ENCODE results near the gene SLC25A25. TPM values are rescaled to one million over a fixed set of nuclear protein-coding genes. Genes with fewer than 3 reads are reported as not detected.

Gene SLC25A25
- total and polyA plus RNA-seq, 10 of the 15 experiments (the other 5 are each of a cell fraction or from before 2014, with no cell fraction given) = 0.04 to 17.1 (median 12.4) TPM; not detected in 1

DNA sequence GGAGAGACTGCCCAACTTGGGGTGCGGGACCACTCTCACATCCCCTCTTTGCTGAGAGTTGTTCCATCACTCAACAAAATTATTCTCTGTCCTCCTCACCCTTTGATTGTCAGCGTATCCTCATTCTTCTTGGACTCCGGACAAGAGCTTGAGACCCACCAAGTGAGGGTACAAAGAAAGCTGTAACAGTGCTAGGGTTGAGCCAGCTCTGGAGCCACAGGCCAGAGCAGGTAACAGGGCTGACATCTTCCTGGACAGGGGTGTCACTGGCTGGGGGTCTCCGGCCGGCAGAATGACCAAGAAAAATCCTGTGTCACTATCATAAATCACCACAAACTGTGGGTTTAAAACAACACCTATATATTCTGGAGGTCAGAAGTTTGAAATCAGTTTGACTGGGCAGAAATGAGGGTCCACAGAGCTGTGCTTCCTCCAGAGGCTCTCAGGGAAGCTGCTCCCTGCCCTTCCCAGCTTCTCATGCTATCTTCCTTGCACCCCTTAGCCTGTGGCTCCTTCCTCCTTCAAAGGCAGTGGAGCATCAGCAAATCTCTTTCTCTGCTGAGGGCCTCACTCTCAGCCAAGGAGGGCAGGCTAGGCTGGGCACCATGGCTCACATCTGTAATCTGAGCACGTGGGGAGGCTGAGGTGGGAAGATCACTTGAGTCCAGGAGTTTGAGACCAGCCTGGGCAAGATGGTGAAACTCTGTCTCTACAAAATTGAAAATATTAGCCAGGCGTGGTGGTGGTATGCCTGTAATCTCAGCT, 87.9 kb downstream of the SLC25A25 start (continued):
- TF ChIP-seq, protein P1, sequence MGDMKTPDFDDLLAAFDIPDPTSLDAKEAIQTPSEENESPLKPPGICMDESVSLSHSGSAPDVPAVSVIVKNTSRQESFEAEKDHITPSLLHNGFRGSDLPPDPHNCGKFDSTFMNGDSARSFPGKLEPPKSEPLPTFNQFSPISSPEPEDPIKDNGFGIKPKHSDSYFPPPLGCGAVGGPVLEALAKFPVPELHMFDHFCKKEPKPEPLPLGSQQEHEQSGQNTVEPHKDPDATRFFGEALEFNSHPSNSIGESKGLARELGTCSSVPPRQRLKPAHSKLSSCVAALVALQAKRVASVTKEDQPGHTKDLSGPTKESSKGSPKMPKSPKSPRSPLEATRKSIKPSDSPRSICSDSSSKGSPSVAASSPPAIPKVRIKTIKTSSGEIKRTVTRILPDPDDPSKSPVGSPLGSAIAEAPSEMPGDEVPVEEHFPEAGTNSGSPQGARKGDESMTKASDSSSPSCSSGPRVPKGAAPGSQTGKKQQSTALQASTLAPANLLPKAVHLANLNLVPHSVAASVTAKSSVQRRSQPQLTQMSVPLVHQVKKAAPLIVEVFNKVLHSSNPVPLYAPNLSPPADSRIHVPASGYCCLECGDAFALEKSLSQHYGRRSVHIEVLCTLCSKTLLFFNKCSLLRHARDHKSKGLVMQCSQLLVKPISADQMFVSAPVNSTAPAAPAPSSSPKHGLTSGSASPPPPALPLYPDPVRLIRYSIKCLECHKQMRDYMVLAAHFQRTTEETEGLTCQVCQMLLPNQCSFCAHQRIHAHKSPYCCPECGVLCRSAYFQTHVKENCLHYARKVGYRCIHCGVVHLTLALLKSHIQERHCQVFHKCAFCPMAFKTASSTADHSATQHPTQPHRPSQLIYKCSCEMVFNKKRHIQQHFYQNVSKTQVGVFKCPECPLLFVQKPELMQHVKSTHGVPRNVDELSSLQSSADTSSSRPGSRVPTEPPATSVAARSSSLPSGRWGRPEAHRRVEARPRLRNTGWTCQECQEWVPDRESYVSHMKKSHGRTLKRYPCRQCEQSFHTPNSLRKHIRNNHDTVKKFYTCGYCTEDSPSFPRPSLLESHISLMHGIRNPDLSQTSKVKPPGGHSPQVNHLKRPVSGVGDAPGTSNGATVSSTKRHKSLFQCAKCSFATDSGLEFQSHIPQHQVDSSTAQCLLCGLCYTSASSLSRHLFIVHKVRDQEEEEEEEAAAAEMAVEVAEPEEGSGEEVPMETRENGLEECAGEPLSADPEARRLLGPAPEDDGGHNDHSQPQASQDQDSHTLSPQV (IDR thresholded peaks at IDR 0.05) = no peak
- TF ChIP-seq, protein P2, sequence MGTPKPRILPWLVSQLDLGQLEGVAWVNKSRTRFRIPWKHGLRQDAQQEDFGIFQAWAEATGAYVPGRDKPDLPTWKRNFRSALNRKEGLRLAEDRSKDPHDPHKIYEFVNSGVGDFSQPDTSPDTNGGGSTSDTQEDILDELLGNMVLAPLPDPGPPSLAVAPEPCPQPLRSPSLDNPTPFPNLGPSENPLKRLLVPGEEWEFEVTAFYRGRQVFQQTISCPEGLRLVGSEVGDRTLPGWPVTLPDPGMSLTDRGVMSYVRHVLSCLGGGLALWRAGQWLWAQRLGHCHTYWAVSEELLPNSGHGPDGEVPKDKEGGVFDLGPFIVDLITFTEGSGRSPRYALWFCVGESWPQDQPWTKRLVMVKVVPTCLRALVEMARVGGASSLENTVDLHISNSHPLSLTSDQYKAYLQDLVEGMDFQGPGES (IDR thresholded peaks at IDR 0.05) = no peak
- TF ChIP-seq EZH2 (IDR thresholded peaks at IDR 0.05; ENCODE audit: borderline replicate concordance, control insufficient read depth, low read depth, low read length) (no peak), HDAC2 (IDR thresholded peaks at IDR 0.05) (no peak), FOS (IDR thresholded peaks at IDR 0.05; ENCODE audit: borderline replicate concordance, extremely low read depth, insufficient read length) (no peak), LARP7 (IDR thresholded peaks at IDR 0.05) (no peak), KDM1A (IDR thresholded peaks at IDR 0.05; ENCODE audit: borderline replicate concordance) (no peak), RCOR1 (conservative IDR thresholded peaks at IDR 0.05; ENCODE audit: low read depth, low read length) (no peak), FOXM1 (IDR thresholded peaks at IDR 0.05; ENCODE audit: low read depth, low read length) (no peak)
- TF ChIP-seq, protein P3, sequence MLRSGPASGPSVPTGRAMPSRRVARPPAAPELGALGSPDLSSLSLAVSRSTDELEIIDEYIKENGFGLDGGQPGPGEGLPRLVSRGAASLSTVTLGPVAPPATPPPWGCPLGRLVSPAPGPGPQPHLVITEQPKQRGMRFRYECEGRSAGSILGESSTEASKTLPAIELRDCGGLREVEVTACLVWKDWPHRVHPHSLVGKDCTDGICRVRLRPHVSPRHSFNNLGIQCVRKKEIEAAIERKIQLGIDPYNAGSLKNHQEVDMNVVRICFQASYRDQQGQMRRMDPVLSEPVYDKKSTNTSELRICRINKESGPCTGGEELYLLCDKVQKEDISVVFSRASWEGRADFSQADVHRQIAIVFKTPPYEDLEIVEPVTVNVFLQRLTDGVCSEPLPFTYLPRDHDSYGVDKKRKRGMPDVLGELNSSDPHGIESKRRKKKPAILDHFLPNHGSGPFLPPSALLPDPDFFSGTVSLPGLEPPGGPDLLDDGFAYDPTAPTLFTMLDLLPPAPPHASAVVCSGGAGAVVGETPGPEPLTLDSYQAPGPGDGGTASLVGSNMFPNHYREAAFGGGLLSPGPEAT (IDR thresholded peaks at IDR 0.05; ENCODE audit: low read depth) = no peak
- TF ChIP-seq, protein P4, sequence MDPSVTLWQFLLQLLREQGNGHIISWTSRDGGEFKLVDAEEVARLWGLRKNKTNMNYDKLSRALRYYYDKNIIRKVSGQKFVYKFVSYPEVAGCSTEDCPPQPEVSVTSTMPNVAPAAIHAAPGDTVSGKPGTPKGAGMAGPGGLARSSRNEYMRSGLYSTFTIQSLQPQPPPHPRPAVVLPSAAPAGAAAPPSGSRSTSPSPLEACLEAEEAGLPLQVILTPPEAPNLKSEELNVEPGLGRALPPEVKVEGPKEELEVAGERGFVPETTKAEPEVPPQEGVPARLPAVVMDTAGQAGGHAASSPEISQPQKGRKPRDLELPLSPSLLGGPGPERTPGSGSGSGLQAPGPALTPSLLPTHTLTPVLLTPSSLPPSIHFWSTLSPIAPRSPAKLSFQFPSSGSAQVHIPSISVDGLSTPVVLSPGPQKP (IDR thresholded peaks at IDR 0.05; ENCODE audit: low read depth, low read length) = no peak
- TF ChIP-seq, protein P5, sequence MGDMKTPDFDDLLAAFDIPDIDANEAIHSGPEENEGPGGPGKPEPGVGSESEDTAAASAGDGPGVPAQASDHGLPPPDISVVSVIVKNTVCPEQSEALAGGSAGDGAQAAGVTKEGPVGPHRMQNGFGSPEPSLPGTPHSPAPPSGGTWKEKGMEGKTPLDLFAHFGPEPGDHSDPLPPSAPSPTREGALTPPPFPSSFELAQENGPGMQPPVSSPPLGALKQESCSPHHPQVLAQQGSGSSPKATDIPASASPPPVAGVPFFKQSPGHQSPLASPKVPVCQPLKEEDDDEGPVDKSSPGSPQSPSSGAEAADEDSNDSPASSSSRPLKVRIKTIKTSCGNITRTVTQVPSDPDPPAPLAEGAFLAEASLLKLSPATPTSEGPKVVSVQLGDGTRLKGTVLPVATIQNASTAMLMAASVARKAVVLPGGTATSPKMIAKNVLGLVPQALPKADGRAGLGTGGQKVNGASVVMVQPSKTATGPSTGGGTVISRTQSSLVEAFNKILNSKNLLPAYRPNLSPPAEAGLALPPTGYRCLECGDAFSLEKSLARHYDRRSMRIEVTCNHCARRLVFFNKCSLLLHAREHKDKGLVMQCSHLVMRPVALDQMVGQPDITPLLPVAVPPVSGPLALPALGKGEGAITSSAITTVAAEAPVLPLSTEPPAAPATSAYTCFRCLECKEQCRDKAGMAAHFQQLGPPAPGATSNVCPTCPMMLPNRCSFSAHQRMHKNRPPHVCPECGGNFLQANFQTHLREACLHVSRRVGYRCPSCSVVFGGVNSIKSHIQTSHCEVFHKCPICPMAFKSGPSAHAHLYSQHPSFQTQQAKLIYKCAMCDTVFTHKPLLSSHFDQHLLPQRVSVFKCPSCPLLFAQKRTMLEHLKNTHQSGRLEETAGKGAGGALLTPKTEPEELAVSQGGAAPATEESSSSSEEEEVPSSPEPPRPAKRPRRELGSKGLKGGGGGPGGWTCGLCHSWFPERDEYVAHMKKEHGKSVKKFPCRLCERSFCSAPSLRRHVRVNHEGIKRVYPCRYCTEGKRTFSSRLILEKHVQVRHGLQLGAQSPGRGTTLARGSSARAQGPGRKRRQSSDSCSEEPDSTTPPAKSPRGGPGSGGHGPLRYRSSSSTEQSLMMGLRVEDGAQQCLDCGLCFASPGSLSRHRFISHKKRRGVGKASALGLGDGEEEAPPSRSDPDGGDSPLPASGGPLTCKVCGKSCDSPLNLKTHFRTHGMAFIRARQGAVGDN (IDR thresholded peaks at IDR 0.05) = no peak

Measured in GM12878 (cell line).